Inflammatory macrophage treated with lipopolysaccharide for 4 hours (primary cell): Measurements from ENCODE around the gene ZC3H18.

Source experiments
- DNase-seq: peaks from one replicate; pipeline ENCODE4 v3.0.0-alpha.2; 2020

The ZC3H18 gene

GRCh38 chr16:88585269-88585668 is 15.1 kb downstream of the ZC3H18 start:
- no peak for DNase-seq

GRCh38 chr16:88585927-88586581 is 15.9 kb downstream of the ZC3H18 start:
- DNase-seq, result no peak

- no peak for DNase-seq
Observed at GRCh38 chr16:88588148-88588547, 17.9 kb downstream of the ZC3H18 start.

- no peak for DNase-seq
Observed at GRCh38 chr16:88588754-88589153, 18.6 kb downstream of the ZC3H18 start.

- DNase-seq, result no peak
Observed at GRCh38 chr16:88589441-88589840, 19.2 kb downstream of the ZC3H18 start.

- DNase-seq, result peak; percentile 97
Observed at GRCh38 chr16:88591577-88592021, 21.4 kb downstream of the ZC3H18 start.

GRCh38 chr16:88593061-88593460 is 22.9 kb downstream of the ZC3H18 start:
- no peak for DNase-seq

- DNase-seq, result no peak
Observed at GRCh38 chr16:88593489-88593888, 23.3 kb downstream of the ZC3H18 start.

- no peak for DNase-seq
Observed at GRCh38 chr16:88593910-88594309, 23.7 kb downstream of the ZC3H18 start.

GRCh38 chr16:88595101-88595500 is 24.9 kb downstream of the ZC3H18 start:
- no peak for DNase-seq

GRCh38 chr16:88595921-88596320 is 25.7 kb downstream of the ZC3H18 start:
- DNase-seq, result no peak

GRCh38 chr16:88596483-88596882 is 26.3 kb downstream of the ZC3H18 start:
- peak; percentile 47 for DNase-seq

- no peak for DNase-seq
Observed at GRCh38 chr16:88597856-88598491, 27.8 kb downstream of the ZC3H18 start.

- peak; percentile 80 for DNase-seq
Observed at GRCh38 chr16:88599092-88599733, 29.0 kb downstream of the ZC3H18 start.

GRCh38 chr16:88599825-88600538 is 29.8 kb downstream of the ZC3H18 start:
- DNase-seq, result no peak

- no peak for DNase-seq
Observed at GRCh38 chr16:88600539-88600896, 30.3 kb downstream of the ZC3H18 start.

GRCh38 chr16:88601313-88602036 is 31.3 kb downstream of the ZC3H18 start:
- DNase-seq, result no peak

GRCh38 chr16:88602091-88602490 is 31.9 kb downstream of the ZC3H18 start:
- no peak for DNase-seq

GRCh38 chr16:88605186-88606147 is 35.3 kb downstream of the ZC3H18 start:
- no peak for DNase-seq

- no peak for DNase-seq
Observed at GRCh38 chr16:88606148-88606757, 36.0 kb downstream of the ZC3H18 start.

- DNase-seq, result no peak
Observed at GRCh38 chr16:88608076-88608475, 37.9 kb downstream of the ZC3H18 start.
